HuH-7.5 (cell line): Measurements from ENCODE around the gene PFKP.

Experiments
- DNase-seq: peaks from one replicate; pipeline ENCODE4 v3.0.0; 2011; ENCODE audit warnings: low spot score

PFKP gene

GRCh38 chr10:3071405-3072198, 4.3 kb downstream of the PFKP start:
- no peak for DNase-seq

- no peak for DNase-seq
Observed at GRCh38 chr10:3072641-3073360, 5.5 kb downstream of the PFKP start.

- DNase-seq, result no peak
Observed at GRCh38 chr10:3074145-3074665, 6.9 kb downstream of the PFKP start.

DNA sequence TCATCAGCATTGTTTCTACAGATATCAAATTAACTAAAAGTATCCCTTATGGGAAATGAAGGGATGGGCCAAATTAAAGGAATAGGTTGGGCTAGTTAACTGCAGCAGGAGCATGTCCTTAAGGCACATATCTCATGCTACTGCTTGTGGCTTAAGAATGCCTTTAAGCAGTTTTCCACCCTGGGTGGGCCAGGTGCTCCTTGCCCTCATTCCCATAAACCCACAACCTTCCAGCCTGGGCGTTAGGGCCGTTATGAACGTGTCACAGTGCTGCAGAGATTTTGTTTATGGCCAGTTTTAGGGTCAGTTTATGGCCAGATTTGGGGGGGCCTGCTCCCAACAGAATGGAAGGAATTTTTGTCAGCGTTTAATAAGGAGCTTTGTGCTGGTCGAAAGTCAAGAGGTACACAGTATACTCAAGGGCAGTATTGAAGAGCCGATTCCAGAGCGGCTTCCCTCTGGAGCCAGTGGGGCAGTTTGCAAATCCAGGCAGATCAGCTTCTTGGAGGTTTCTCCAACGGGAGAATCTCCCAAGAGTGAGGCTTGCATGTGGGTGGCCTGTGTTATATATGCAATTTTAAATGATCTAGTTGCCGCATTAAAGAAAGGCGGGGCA, 7.7 kb downstream of the PFKP start:
- no peak for DNase-seq

- DNase-seq, result no peak
Observed at GRCh38 chr10:3076138-3076537, 8.8 kb downstream of the PFKP start.

DNA sequence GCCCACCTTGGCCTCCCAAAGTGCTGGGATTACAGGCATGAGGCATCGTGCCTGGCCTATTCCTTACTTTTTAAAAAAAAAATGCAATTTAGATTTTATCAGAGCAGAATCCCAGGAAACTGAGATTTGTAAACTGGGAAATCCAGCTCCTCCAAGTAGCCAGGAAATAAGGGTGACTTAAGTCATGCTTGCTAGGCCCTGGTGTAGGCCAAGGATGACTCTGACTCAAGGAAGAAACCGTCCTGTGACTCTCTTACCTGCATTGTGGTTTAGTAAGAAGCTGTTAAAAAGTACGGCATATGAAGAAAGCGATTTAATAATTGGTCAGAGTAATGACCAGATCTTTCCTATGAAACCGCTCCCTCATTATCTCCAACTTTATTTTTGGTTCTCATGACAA, 10.2 kb downstream of the PFKP start:
- no peak for DNase-seq

DNA sequence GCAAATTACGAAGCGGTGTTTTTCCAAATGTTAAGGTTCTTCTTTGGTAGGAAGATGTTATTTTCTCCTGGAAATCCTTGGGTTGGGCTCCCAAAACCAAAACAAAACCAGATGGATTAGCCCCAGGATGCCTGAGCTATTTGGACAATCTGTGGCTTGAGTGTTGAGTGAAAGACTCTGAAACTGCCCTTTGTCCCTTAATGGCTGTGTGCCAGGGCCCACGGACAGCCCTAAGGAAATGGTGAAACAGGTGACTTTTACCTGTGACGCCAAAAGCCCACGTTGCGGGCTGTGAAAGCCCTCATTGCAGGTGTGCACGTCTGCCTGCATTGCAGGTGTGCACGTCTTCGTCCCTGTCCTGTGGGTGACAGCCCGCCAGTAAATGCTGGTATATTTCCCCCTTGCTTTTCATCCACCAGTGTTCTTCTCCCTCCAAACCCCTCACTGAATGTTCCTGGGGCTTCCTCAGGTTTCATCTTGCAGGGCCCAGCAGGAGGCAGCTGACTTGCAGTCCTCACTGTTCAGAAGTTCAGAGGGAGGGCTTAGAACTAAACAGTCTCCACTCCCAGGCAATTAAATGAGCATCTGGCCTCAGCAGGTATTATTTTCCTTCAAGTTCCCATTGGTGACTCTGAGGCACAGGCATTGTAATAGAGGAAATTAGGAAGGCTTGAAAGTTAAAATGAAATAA, 10.7 kb downstream of the PFKP start:
- DNase-seq, result no peak

DNA sequence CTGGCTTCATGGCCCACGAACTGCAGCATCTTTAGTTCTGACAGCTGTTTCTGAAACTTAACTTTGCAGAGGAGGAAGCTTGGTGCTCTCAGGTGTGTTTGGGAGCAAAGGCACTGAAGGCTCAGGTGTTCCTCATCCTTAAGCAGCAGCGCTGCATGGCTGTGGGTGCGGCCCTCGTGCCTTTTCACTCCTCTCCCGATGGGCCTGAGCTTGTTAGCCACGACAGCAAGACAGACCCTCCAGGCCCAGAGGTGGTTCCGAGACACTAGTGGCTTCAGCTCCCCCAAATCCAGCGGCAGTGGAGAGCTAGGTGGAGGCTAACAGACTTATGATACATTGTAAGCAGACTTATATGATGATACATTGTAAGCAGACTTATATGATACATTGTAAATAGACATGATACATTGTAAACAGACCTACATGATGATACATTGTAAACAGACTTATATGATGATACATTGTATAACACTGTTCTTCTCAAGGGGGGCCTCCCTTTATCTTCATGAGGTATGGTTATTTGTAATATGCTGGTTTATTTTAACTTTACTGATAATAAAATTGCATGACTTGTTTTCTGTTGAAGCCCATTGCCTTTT, 14.1 kb downstream of the PFKP start:
- DNase-seq, result no peak

GRCh38 chr10:3082290-3082689, 14.9 kb downstream of the PFKP start:
- no peak for DNase-seq

DNA sequence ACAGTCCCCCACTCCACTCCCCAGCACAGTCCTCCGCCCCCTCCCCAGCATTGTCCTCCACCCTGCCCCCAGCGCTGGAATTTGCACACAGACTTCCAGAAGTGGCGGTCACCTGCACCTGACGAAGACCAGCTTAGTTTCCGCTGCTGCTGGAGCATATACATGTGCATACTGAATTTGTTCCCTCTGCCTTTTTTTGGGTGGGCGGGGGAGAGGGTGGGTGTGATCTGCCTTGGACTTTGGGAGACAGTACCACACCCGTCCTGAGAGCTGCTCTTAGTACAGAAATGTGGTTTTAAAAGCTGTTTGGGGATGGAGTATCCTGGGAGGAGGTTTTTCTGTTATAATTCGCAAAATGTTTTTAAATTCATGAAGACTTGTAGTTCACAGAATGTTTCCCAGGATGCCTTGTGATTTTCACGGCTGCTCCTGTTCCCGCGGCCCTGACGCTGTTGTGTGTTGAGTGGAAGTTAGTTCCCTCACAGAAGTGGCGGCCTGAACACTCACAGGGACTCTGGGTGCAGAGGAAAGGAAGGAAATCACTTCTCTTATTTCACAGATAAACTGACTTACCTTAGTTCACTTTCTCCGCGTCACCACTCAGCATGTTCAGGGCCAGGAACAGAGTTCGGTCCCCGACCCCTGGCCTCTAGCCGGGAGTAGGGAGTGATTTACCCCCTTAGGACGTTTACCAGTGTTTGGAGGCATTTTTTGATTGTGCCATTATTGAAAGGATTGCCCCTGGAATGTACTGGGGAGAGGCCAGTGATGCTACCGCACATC, 18.6 kb downstream of the PFKP start:
- DNase-seq, result no peak

DNA sequence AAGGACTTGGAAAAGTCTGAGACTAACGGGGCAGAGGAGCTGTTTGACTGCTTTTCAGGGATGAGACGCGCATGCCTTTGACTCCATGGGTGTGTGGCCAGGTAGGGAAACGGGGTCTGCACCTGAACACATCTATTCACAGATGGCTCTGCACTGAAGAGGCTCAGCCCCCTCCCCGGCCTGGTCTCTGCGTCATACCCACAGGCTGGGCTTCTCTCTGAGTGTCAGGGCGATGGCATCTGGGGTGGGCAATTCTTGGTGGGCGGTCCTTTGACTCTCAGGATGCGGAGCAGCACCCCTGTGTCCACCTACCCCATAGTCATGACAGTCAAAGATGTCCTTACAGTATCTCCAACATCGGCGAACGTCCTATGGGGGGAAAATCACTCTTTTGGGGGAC, 23.0 kb downstream of the PFKP start:
- DNase-seq, result no peak

GRCh38 chr10:3090914-3091787, 23.8 kb downstream of the PFKP start:
- no peak for DNase-seq

DNA sequence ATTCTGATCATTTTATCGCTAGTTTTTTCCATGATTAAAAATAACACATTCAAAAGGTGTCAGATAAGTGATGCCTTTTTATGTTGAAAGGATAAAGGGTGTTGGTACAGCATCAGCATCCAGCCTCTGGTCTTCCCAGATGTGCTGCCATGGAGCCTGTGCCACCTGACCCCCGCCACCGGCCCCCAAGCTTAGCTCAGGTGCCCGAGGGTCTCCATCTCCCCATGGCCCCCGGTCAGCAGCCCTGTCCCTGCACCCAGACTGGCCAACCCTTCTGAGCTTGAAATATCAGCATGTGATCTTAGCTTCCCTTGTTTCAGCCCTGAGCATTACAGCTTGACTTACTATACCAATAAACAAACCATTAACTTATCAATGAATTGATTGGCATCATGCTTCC, 24.6 kb downstream of the PFKP start:
- DNase-seq, result no peak

DNA sequence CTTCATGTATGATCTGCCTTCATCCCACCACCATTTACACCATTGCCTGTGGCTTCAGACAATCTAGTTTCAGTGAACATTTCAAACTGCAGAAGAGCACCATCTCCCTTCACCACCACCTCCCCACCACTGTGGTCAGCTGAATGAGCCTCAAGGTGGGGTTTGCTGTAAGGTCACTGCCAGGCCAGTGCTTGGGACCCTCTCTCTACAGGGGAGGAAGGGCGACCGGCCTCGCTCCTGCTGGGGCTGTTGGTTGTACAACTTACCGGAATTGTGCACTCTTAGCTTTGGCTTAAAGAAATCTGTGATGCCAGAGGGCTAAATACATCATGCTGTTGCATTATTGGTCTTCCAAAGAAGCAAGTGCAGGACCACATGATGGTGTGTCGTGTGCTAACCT, 26.6 kb downstream of the PFKP start:
- DNase-seq, result no peak

DNA sequence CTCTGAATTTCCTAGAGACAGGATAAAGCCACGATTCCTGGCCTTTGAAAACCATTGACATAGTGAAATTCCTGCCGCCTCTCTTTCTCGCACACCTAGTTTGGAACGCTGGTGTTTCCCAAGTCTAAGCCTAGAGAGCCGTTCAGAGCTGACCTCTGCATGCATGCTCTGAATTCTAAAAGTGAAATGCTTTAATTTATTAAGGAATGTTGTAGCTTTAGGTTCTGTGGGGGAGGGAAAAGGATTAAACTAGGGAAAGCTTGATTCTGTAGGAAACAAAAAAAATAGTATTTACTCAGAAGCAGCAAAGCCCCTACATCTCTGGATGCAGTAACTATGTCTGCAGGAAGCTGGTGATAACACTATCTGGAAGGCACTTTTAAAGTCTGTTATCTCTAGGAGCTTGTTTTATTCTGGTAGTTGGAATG, 27.3 kb downstream of the PFKP start:
- DNase-seq, result no peak

- no peak for DNase-seq
Observed at GRCh38 chr10:3095373-3096139, 28.2 kb downstream of the PFKP start.

GRCh38 chr10:3096149-3096548, 28.8 kb downstream of the PFKP start:
- no peak for DNase-seq

GRCh38 chr10:3097160-3097559, 29.8 kb downstream of the PFKP start:
- DNase-seq, result no peak

- no peak for DNase-seq
Observed at GRCh38 chr10:3098689-3099088, 31.3 kb downstream of the PFKP start.
